GM19240 (cell line): ENCODE measurements around the gene CTSS.
A peak's percentile ranks its signal among the peaks of the same experiment; 100 is the strongest.
"Not testable (repeated sequence)": the region's sequence is repeated elsewhere in the genome, so short reads cannot be mapped to it uniquely, and the experiment has no call there.

Experiments used
- DNase-seq: peaks from one replicate; pipeline ENCODE4 v3.0.0; 2011; ENCODE audit warnings: low spot score; ENCODE audit not compliant: insufficient read length

Gene CTSS

DNA sequence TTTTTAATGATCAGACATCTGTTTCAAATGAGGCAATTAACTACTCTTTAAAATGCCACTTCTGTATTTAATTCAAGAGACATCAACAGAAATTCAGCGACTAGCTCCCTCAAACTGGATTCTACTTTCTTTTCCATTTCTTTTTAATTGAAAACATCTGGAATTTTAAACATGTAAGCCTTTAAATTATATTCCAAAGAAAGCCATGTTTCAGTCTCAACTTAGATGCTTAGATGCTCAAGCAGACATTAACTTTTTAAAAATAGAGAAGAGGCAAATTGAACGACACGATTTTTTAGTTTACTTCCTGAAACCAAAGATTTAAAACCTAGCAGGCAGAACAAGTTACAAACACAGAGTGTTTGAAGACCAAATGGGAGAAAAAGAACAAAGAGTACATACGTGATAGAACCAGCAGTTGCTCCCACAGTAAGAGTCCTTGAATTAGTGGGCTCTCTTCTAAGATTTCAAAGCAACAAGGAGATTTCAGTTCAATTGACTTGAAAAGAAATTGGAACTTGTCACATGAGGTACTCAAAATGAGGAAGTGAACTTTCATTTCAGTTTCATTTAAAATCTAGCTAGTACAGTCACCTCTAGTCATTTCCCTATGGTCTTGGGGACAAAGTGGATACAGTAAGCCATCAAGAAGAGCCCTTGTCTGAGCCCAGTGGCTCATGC lies at the start of gene CTSS:
Gene CTSS, minus strand, starts transcription at position 483 of the 681 bp plus-strand sequence. CDS start 1,015 bp downstream, outside the sequence.
- peak; percentile 41 for DNase-seq

DNA sequence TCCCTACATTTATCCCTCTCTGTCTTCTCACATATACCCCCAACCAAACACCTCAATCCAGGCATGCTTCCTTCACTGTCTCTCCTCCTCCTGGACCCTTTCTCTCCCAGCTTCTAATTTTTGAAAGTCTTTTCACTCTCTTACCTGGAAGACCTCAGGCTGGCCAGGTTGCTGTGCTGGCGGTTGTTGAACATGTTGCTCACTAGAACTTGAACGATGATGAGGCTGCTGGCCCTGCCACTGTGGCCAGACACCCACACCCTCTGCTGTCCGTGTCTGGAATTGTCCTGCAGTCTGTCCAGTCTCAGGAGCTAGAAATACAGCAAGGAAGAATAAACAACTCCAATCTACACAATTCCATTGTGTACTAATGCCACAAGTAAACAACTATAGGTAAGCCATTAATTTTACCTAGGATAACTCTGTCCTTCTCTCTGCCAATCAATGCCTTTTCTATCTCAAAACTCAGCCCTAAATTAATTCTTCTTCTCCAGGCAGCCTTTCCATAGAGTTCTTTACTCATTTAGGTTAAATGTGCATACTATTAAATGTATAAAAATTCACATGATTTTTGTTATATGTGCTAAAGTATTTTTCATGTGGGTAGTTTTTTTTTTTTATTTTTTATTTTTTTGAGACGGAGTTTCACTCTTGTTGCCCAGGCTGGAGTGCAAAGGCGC lies 47.6 kb upstream of the CTSS start:
- no peak for DNase-seq

- no peak for DNase-seq
Observed at GRCh38 chr1:150810958-150811659, 45.5 kb upstream of the CTSS start.

- no peak for DNase-seq
Observed at GRCh38 chr1:150809651-150810050, 44.1 kb upstream of the CTSS start.

DNA sequence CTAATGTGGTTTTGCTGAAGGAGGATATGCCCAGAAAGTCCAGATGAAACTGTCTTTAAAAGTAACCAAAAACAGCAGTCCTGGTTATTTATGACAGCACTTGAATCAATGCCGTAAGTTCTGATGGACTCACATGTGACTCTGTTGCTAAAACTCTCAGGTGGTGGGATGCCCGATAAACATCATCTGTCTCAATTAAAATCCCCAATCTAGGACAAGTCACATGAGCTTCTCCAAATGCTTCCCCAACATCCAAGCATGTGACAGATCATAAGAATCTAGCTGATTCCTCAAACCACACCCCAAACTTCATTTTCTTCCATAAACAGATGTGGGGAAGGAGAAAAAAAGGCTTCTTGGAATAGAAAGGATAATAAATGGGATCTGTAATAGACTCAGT lies 43.3 kb upstream of the CTSS start:
- no peak for DNase-seq

DNA sequence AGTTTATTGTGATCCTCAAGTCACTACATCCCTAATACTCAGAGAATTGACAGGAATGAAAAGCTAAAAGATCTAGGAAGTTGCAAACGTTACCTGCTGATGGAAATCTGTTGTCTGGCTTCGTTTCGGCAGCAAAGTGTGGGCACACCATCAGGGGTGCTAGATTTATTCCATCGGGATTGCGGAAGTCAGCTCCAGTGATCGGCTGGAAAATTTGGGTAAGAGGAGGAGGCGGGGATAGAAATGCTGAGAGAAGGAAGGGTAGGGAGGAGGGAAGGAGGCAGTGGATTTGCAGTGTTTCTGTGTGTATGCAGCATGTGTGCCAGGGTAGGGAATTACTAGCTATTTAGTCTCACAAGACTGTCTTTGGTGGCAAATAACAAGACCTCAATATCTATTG lies 42.5 kb upstream of the CTSS start, which contains the start of gene CTSK:
Gene CTSK, minus strand, starts transcription at position 140 of the 400 bp plus-strand sequence. CDS start 1,455 bp downstream, outside the sequence.
- DNase-seq, result no peak

- no peak for DNase-seq
Observed at GRCh38 chr1:150807249-150808023, 41.9 kb upstream of the CTSS start.

GRCh38 chr1:150805899-150806298 lies 40.3 kb upstream of the CTSS start:
- no peak for DNase-seq

DNA sequence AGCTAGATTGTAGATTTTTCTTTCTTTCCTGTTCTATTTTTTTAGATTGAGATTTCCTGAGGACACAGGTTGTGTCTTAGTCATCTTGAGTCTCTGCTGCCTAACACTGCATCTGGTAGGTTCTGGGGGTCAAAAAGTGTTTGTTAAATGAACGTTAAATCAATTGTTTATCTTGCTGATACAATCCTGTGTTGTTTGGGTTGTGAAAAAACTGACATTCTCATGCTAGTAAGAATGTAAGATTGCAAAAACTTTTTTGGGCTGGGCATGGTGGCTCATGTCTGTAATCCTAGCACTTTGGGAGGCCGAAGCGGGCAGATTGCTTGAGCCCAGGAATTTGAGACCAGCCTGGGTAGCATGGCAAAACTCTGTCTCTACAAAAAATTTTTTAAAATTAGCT lies 39.1 kb upstream of the CTSS start:
- DNase-seq, result no peak

DNA sequence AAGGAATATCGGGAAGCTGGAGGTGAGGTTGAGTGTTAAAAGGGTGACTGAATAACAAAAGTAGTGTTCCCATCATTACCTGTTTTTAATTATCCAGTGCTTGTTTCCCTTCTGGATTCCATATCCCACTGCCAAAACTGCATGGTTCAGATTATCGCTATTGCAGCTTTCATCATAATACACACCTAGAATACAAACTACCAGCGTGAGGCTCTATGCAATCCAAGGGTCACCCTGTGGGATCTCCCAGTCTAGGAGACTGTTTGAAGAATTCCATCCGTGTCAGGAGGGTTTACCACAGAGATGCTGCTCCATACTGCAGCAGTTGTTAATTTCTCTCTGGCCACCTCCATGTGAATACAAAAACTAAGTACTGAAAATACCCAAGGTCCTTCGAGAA lies 33.5 kb upstream of the CTSS start:
- no peak for DNase-seq

- DNase-seq, result no peak
Observed at GRCh38 chr1:150798525-150798924, 32.9 kb upstream of the CTSS start.

DNA sequence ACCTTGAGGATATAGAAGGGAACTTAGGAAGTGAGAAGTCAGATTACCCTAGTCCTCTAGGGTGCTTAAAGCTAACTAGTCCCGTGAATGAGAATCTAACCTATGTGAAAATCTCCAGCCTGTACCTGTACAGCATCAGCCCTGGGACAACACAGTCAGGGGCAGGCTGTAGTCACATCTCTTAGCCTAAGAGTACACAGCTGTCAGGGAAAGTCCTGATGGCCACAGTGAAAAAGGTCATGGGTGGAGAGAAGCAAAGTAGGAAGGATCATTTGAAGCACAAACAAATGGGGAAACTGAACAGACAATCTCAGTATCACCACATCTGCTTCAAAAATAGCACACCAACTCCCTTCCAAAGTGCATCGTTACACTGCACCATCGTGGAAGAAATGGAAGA lies 30.8 kb upstream of the CTSS start:
- no peak for DNase-seq

- DNase-seq, result not testable (repeated sequence)
Observed at GRCh38 chr1:150793778-150794177, 28.2 kb upstream of the CTSS start.

GRCh38 chr1:150793221-150793620 lies 27.6 kb upstream of the CTSS start:
- DNase-seq, result no peak

DNA sequence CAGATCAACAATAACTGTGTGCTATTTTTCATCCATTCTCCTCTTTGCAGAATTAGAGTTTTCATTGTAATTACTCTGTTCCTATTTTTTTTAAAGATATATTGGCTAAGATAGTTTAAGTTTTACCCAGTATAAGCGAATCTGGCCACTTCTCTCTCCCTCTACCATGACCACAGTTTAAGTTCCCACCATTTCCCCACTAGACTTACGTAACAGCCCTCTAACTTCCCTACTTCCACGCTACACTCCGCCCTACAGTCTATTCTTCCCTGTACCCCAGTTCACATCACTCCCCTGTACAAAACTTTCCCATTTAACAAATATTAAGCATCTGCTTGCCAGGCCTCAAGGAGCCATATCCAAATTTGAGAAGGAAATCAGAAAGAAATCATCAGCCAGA lies 26.0 kb upstream of the CTSS start:
- DNase-seq, result no peak

DNA sequence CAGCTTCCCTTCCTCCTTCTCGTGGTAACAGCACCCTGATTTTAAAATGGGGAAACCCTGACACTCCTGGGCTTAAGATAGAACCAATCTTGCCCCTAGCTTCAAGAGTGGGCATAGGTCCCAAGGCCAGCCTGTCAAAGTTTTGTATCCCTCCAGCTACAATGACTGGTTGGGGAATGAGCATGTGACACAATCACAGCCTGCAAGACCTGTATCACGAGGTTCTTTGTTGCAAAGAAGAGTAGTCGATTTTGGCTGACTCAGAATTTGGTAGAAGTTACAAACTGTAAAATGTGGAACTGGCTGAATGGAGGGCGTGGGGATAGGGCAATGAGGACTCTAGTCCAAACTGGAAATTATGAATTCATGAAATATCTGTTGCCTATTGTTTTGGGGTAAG lies 23.8 kb upstream of the CTSS start:
- no peak for DNase-seq

DNA sequence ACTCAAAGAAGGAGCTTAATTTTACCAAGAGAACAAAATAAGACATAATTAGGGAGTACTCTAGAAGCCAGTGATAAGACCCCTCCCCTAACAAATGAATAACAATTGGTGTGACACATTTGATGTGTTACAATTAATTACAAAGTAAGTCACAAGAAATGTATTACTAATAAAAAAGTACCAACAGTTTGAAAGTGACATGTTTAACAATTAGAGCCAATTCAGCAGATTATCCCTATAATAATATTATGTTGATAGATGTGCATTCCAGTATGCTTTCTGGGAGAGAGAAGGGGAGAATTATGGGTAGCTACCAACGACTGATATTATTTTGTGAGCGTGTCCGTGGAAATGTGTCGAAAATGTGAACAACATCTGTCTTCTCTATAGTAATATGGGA lies 23.4 kb upstream of the CTSS start:
- DNase-seq, result no peak

DNA sequence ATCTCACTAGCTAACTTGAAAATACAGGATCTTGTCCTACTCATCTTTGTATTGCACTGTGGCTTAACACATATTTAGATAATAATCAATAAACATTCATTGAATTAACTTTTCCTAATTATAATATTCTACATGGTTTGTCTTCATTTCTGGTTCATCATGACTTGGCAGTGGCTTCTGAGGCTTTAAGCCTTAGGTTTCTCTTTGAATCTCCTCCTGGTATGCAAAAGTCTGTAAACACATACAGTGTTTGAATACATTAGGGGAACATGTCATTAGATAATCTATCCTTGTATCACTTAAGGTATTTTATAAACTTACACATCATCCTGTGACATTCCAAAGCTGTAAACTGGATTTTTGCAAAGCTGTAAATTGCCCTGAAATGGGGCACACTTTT lies 21.9 kb upstream of the CTSS start:
- DNase-seq, result no peak

DNA sequence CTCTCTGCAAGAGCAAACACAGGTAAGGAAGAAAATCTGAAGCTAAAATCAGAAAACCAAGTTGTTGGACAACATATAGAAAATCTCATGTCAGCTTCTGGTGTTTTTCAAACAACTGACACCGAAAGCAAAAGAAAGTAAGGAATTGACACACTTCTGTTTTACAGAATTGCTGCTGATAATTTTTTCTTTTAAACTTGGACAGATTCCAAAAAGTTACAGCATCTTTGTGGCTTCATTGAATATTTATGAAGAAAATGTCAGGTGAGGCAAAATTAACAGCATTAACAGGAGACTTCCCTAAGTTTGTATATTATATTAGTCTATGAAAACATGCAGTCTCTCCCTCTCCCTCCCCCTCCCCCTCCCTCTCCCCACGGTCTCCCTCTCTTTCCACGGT lies 14.9 kb upstream of the CTSS start:
- DNase-seq, result no peak

DNA sequence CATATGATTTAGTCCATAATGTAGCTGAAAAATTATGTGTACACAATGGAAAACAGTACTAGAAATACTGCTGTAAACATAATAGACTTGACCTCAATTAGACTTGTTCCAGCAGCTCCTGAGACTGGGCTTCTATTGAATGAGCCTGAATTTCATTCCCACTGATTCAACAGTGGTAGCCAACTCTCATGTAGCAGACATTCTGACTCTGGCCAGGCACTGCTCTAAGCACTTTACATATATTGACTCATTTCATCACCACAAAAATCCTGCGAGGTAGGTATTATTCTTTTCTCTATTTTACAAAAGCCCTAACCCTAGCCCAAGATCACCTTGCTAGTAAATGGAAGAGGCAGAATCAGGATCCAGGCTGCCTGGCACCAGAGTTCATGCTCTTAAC lies 12.8 kb upstream of the CTSS start:
- DNase-seq, result no peak

- no peak for DNase-seq
Observed at GRCh38 chr1:150777544-150777943, 12.0 kb upstream of the CTSS start.
